ENCODE measurements around the gene EED. TPM values are rescaled to one million over a fixed set of nuclear protein-coding genes. Genes with fewer than 3 reads are reported as not detected.

The EED gene
- total and polyA plus RNA-seq, 9 of the 15 experiments (the other 6 are each of a cell fraction or from before 2014, with no cell fraction given) = 33.0 to 110 (median 55.1) TPM

- TF ChIP-seq AFF1 (IDR thresholded peaks at IDR 0.05; ENCODE audit: low read depth in 1 of 2, partially characterized antibody in 2 of 2) (peak; percentile 84 to 100), KHSRP (IDR thresholded peaks at IDR 0.05) (no peak), EWSR1 (IDR thresholded peaks at IDR 0.05; ENCODE audit: borderline replicate concordance, low read depth, partially characterized antibody) (no peak), CTCF (IDR thresholded peaks at IDR 0.05 in 2 of 3, conservative IDR thresholded peaks at IDR 0.05 in 1 of 3; ENCODE audit: insufficient read depth in 2 of 3, low read depth in 1 of 3, low read length in 3 of 3) (no peak; a peak in 1 of 6 replicates), NFATC3 (IDR thresholded peaks at IDR 0.05) (no peak), SAP30 (IDR thresholded peaks at IDR 0.05; ENCODE audit: borderline replicate concordance, insufficient read depth, low read depth, low read length, poor library complexity, severe bottlenecking) (peak; percentile 55), KDM2B (CRISPR knock-in tag; IDR thresholded peaks at IDR 0.05) (no peak), MCM5 (IDR thresholded peaks at IDR 0.05; ENCODE audit: low read depth) (no peak), MECOM (CRISPR knock-in tag; IDR thresholded peaks at IDR 0.05) (no peak), ZNF408 (CRISPR knock-in tag; IDR thresholded peaks at IDR 0.05; ENCODE audit: low read depth) (no peak), KAT8 (IDR thresholded peaks at IDR 0.05; ENCODE audit: low read depth) (no peak), ZSCAN29 (IDR thresholded peaks at IDR 0.05) (no peak), ZFP1 (CRISPR knock-in tag; IDR thresholded peaks at IDR 0.05) (no peak), TFAM (CRISPR knock-in tag; conservative IDR thresholded peaks at IDR 0.05) (no peak), GMEB1 (CRISPR knock-in tag; IDR thresholded peaks at IDR 0.05) (peak; percentile 7; the same call in 1 of the 2 replicates), HDAC6 (IDR thresholded peaks at IDR 0.05; ENCODE audit: low read depth, low read length) (no peak), SMARCA5 (IDR thresholded peaks at IDR 0.05) (no peak), THAP7 (CRISPR knock-in tag; IDR thresholded peaks at IDR 0.05) (no peak), RHOXF2B (CRISPR knock-in tag; conservative IDR thresholded peaks at IDR 0.05) (no peak), TGIF2 (CRISPR knock-in tag; IDR thresholded peaks at IDR 0.05) (no peak), CBX8 (IDR thresholded peaks at IDR 0.05; ENCODE audit: borderline replicate concordance, extremely low read depth, low read depth, low read length, poor library complexity, severe bottlenecking) (no peak)
Measured at GRCh38 chr11:86302092-86302793, 57.7 kb downstream of the EED start, which contains the start of gene HIKESHI (continued).
